HepG2 (cell line): ENCODE data around the gene AUH. TPM values are rescaled to one million over a fixed set of nuclear protein-coding genes. Genes with fewer than 3 reads are reported as not detected.

ENCODE experiments used
- CEBPG ChIP-seq: IDR thresholded peaks from 2 replicates; pipeline ENCODE4 v1.6.1; 2016
- EHMT2 ChIP-seq: fragments of 200-600 bp; sonication (generic); IDR thresholded peaks from 2 replicates; pipeline ENCODE4 v1.7.0; 2017; ENCODE audit warnings: antibody characterized with exemption, low read depth, low read length, borderline replicate concordance
- HOXA5 ChIP-seq: sonication (generic); formaldehyde crosslinking; IDR thresholded peaks from 2 replicates; pipeline ENCODE4 v1.4.0; 2020; ENCODE audit warnings: missing genetic modification reagents
- JDP2 ChIP-seq: sonication (generic); formaldehyde crosslinking; IDR thresholded peaks from 2 replicates; pipeline ENCODE4 v1.8.1; 2022; ENCODE audit warnings: missing genetic modification reagents, borderline replicate concordance
- NR2C2 ChIP-seq: sonication (generic); formaldehyde crosslinking; IDR thresholded peaks from 2 replicates; pipeline ENCODE4 v1.4.0; 2020; ENCODE audit warnings: missing genetic modification reagents, mild to moderate bottlenecking, moderate library complexity, borderline replicate concordance
- ONECUT2 ChIP-seq: sonication (generic); formaldehyde crosslinking; IDR thresholded peaks from 2 replicates; pipeline ENCODE4 v1.4.0; 2020; ENCODE audit warnings: missing genetic modification reagents
- REPIN1 ChIP-seq: sonication (generic); formaldehyde crosslinking; IDR thresholded peaks from 2 replicates; pipeline ENCODE4 v1.8.0; 2022; ENCODE audit warnings: missing genetic modification reagents, low read depth, mild to moderate bottlenecking, borderline replicate concordance
- RNF2 ChIP-seq: fragments of 450-650 bp; conservative IDR thresholded peaks from 2 replicates; pipeline ENCODE4 v1.6.1; 2016; ENCODE audit warnings: low read depth
- STAT5B ChIP-seq: sonication (generic); formaldehyde crosslinking; IDR thresholded peaks from 2 replicates; pipeline ENCODE4 v1.4.0; 2020; ENCODE audit warnings: missing genetic modification reagents
- ZNF253 ChIP-seq: sonication (generic); formaldehyde crosslinking; IDR thresholded peaks from 2 replicates; pipeline ENCODE4 v1.8.0; 2022; ENCODE audit warnings: mild to moderate bottlenecking, missing genetic modification reagents, borderline replicate concordance
- ZNF703 ChIP-seq: sonication (generic); formaldehyde crosslinking; IDR thresholded peaks from 2 replicates; pipeline ENCODE4 v1.5.1; 2020; ENCODE audit warnings: missing genetic modification reagents, mild to moderate bottlenecking, moderate library complexity, borderline replicate concordance
- polyA plus RNA-seq, 8 experiments: library from polyadenylated mRNA; depleted of rRNA in 3 of 8; stranded (reverse) in 7 of 8; unstranded in 1 of 8; fragments of >200 nt; fragmentation: Illumina TruSeq in 4 of 8; extraction: Trizol in 4 of 8; gene quantifications; 2 replicates each; pipeline versions ENCODE4 v1.2.1 to v1.2.3, GENCODE V29; 2011 to 2016; ENCODE audit warnings: low read depth in 4 of 8, missing spikeins in 1 of 8, mixed read lengths in 1 of 8; ENCODE audit not compliant: insufficient read depth in 1 of 8
- total RNA-seq, 5 experiments: library from RNA; depleted of rRNA; stranded (reverse); fragments of >200 nt; fragmentation: Illumina TruSeq; extraction: Trizol; gene quantifications; 2 replicates each; pipeline ENCODE4 v1.2.3, GENCODE V29; 2016; ENCODE audit warnings: low read depth in 1 of 5
- TF ChIP-seq, protein P1 (sequence below): sonication (generic); formaldehyde crosslinking; IDR thresholded peaks from 2 replicates; pipeline ENCODE4 v1.5.0; 2020; ENCODE audit warnings: mild to moderate bottlenecking, missing genetic modification reagents, moderate library complexity
- TF ChIP-seq, protein P2 (sequence below): sonication (generic); formaldehyde crosslinking; IDR thresholded peaks from 2 replicates; pipeline ENCODE4 v1.4.0; 2020; ENCODE audit warnings: mild to moderate bottlenecking, missing genetic modification reagents
- TF ChIP-seq, protein P3 (sequence below): sonication (generic); formaldehyde crosslinking; conservative IDR thresholded peaks from 2 replicates; pipeline ENCODE4 v1.4.0; 2020; ENCODE audit warnings: missing genetic modification reagents
- TF ChIP-seq, protein P4 (sequence below): sonication (generic); formaldehyde crosslinking; IDR thresholded peaks from 2 replicates; pipeline ENCODE4 v1.8.0; 2022; ENCODE audit warnings: mild to moderate bottlenecking, missing genetic modification reagents, borderline replicate concordance
- TF ChIP-seq, protein P5 (sequence below): sonication (generic); formaldehyde crosslinking; IDR thresholded peaks from 2 replicates; pipeline ENCODE4 v1.4.0; 2020; ENCODE audit warnings: missing genetic modification reagents, borderline replicate concordance
- TF ChIP-seq, protein P6 (sequence below): IDR thresholded peaks from 2 replicates; pipeline ENCODE4 v1.6.1; 2016; ENCODE audit warnings: control low read depth

The AUH gene
- total and polyA plus RNA-seq, 2 of the 13 experiments (the other 11 are each of a cell fraction or from before 2014, with no cell fraction given): 25.8 to 31.9 TPM

DNA sequence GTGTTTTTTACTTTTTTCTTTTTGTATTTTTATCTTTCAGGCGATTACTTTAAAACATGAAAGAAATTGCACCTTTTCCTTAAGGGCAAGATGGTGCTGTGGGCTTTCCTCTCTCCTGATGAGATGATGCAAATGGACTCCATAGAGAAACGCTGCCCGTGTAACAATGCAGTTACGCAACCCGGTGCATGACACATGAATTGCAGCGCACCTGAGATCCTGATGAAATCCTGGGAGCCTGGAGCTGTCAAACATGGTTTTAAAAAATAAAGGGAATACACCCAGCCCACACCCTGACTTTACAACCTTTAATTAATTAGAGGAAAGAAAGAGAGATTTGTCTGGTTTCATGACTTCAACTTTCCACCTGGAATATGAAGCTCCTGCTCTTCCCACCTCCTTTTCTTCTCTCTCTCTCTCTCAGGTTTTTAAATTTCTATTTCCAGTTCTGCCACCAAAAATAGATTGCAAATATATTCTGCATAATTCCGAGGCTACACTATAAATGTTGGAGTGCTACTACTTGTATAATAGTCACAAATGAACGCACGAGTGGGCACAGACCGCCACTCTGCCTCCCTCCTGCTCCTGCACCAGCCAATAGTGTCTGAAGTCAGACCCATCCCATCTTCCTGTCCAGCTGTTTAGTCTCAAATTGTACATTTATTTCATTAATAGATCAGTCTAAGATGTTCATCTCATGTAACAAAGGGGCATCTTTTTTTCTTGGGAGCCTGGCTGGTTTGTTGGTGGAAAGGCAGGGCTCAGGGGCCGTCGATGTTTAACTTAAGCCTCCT, 179.1 kb downstream of the AUH start (continued):
- TF ChIP-seq, protein P1, sequence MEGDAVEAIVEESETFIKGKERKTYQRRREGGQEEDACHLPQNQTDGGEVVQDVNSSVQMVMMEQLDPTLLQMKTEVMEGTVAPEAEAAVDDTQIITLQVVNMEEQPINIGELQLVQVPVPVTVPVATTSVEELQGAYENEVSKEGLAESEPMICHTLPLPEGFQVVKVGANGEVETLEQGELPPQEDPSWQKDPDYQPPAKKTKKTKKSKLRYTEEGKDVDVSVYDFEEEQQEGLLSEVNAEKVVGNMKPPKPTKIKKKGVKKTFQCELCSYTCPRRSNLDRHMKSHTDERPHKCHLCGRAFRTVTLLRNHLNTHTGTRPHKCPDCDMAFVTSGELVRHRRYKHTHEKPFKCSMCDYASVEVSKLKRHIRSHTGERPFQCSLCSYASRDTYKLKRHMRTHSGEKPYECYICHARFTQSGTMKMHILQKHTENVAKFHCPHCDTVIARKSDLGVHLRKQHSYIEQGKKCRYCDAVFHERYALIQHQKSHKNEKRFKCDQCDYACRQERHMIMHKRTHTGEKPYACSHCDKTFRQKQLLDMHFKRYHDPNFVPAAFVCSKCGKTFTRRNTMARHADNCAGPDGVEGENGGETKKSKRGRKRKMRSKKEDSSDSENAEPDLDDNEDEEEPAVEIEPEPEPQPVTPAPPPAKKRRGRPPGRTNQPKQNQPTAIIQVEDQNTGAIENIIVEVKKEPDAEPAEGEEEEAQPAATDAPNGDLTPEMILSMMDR: peak; percentile 27; the same call in 1 of the 2 replicates
- TF ChIP-seq JDP2 (CRISPR knock-in tag): no peak
- TF ChIP-seq, protein P2, sequence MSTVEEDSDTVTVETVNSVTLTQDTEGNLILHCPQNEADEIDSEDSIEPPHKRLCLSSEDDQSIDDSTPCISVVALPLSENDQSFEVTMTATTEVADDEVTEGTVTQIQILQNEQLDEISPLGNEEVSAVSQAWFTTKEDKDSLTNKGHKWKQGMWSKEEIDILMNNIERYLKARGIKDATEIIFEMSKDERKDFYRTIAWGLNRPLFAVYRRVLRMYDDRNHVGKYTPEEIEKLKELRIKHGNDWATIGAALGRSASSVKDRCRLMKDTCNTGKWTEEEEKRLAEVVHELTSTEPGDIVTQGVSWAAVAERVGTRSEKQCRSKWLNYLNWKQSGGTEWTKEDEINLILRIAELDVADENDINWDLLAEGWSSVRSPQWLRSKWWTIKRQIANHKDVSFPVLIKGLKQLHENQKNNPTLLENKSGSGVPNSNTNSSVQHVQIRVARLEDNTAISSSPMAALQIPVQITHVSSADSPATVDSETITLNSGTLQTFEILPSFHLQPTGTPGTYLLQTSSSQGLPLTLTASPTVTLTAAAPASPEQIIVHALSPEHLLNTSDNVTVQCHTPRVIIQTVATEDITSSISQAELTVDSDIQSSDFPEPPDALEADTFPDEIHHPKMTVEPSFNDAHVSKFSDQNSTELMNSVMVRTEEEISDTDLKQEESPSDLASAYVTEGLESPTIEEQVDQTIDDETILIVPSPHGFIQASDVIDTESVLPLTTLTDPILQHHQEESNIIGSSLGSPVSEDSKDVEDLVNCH (CRISPR knock-in tag): no peak
- TF ChIP-seq ONECUT2: no peak
- 0 out of 2 replicates have a peak, but pooled peaks have one; percentile 29 for TF ChIP-seq HOXA5
- TF ChIP-seq, protein P3, sequence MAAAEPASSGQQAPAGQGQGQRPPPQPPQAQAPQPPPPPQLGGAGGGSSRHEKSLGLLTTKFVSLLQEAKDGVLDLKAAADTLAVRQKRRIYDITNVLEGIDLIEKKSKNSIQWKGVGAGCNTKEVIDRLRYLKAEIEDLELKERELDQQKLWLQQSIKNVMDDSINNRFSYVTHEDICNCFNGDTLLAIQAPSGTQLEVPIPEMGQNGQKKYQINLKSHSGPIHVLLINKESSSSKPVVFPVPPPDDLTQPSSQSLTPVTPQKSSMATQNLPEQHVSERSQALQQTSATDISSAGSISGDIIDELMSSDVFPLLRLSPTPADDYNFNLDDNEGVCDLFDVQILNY (CRISPR knock-in tag): no peak
- TF ChIP-seq, protein P4, sequence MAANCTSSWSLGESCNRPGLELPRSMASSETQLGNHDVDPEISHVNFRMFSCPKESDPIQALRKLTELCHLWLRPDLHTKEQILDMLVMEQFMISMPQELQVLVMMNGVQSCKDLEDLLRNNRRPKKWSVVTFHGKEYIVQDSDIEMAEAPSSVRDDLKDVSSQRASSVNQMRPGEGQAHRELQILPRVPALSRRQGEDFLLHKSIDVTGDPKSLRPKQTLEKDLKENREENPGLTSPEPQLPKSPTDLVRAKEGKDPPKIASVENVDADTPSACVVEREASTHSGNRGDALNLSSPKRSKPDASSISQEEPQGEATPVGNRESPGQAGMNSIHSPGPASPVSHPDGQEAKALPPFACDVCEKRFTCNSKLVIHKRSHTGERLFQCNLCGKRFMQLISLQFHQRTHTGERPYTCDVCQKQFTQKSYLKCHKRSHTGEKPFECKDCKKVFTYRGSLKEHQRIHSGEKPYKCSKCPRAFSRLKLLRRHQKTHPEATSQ (CRISPR knock-in tag): no peak
- TF ChIP-seq, protein P5, sequence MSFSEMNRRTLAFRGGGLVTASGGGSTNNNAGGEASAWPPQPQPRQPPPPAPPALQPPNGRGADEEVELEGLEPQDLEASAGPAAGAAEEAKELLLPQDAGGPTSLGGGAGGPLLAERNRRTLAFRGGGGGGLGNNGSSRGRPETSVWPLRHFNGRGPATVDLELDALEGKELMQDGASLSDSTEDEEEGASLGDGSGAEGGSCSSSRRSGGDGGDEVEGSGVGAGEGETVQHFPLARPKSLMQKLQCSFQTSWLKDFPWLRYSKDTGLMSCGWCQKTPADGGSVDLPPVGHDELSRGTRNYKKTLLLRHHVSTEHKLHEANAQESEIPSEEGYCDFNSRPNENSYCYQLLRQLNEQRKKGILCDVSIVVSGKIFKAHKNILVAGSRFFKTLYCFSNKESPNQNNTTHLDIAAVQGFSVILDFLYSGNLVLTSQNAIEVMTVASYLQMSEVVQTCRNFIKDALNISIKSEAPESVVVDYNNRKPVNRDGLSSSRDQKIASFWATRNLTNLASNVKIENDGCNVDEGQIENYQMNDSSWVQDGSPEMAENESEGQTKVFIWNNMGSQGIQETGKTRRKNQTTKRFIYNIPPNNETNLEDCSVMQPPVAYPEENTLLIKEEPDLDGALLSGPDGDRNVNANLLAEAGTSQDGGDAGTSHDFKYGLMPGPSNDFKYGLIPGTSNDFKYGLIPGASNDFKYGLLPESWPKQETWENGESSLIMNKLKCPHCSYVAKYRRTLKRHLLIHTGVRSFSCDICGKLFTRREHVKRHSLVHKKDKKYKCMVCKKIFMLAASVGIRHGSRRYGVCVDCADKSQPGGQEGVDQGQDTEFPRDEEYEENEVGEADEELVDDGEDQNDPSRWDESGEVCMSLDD (CRISPR knock-in tag): no peak
- no peak for TF ChIP-seq ZNF703 (CRISPR knock-in tag)
- no peak for TF ChIP-seq ZNF253
- peak; percentile 98 for TF ChIP-seq CEBPG (CRISPR knock-in tag)
- TF ChIP-seq NR2C2 (CRISPR knock-in tag): peak; percentile 51
- TF ChIP-seq EHMT2: no peak
- TF ChIP-seq, protein P6, sequence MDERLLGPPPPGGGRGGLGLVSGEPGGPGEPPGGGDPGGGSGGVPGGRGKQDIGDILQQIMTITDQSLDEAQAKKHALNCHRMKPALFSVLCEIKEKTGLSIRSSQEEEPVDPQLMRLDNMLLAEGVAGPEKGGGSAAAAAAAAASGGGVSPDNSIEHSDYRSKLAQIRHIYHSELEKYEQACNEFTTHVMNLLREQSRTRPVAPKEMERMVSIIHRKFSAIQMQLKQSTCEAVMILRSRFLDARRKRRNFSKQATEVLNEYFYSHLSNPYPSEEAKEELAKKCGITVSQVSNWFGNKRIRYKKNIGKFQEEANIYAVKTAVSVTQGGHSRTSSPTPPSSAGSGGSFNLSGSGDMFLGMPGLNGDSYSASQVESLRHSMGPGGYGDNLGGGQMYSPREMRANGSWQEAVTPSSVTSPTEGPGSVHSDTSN (CRISPR knock-in tag): no peak
- TF ChIP-seq REPIN1 (CRISPR knock-in tag): no peak
- no peak for TF ChIP-seq STAT5B (CRISPR knock-in tag)
- no peak for TF ChIP-seq RNF2
